T-helper 9 cell (primary cell): ENCODE data around the gene MRFAP1.
"Not testable (repeated sequence)": the region's sequence is repeated elsewhere in the genome, so short reads cannot be mapped to it uniquely, and the experiment has no call there.

Source experiments
- DNase-seq: peaks from one replicate; pipeline ENCODE4 v3.0.0-alpha.2; 2020

The MRFAP1 gene

DNA sequence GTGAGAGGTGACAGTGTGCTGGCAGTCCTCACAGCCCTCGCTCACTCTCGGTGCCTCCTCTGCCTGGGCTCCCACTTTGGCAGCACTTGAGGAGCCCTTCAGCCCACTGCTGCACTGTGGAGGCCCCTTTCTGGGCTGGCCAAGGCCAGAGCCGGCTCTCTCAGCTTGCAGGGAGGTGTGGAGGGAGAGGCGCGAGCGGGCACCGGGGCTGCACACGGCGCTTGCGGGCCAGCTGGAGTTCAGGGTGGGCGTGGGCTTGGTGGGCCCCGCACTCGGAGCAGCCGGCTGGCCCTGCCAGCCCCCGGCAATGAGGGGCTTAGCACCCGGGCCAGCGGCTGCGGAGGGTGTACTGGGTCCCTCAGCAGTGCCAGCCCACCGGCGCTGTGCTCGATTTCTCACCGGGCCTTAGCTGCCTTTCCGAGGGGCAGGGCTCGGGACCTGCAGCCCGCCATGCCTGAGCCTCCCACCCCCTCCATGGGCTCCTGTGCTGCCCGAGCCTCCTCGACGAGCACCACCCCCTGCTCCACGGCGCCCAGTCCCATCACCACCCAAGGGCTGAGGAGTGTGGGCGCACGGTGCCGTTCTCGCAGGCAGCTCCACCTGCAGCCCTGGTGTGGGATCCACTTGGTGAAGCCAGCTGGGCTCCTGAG lies 32.2 kb downstream of the MRFAP1 start:
- not testable (repeated sequence) for DNase-seq

DNA sequence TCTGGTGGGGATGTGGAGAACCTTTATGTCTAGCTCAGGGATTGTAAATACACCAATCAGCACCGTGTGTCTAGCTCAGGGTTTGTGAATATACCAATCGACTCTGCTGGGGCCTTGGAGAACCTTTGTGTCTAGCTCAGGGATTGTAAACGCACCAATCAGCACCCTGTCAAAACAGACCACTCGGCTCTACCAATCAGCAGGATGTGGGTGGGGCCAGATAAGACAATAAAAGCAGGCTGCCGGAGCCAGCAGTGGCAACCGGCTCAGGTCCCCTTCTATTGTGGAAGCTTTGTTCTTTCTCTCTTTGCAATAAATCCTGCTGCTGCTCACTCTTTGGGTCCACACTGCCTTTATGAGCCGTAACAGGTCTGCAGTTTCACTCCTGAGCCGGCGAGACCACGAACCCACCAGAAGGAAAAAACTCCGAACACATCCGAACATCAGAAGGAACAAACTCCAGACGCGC lies 32.7 kb downstream of the MRFAP1 start:
- DNase-seq, result not testable (repeated sequence)

DNA sequence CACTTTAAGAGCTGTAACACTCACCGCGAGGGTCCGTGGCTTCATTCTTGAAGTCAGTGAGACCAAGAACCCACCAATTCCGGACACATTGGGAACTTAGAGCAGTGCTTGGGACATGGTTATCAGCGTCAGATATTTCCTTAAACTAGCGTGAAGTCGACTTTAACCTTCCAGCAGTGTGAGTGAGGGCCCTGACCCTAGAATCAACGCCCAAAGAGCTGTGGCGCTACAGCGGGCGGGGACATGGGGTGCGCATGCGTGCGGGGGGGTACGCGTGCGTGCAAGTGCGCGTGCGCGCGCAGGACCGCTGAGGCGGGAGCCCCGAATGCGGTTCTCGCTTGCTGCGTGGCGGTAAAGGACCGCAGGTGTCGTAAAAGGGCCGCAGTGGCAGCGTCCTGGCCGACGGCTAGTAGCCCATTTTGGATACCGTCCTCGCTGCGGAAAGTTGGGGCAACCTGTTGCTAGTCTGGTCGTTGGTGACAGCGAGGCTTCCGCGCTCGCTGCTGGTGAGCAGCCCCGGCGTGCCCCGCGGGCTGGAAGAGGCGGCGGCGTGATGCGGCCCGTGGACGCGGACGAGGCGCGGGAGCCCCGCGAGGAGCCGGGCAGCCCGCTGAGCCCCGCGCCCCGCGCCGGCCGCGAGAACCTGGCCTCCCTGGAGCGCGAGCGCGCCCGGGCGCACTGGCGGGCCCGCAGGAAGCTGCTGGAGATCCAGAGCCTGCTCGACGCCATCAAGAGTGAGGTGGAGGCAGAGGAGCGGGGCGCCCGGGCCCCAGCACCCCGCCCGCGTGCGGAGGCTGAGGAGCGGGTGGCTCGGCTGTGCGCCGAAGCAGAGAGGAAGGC lies 33.4 kb downstream of the MRFAP1 start:
- DNase-seq, result peak; percentile 90

DNA sequence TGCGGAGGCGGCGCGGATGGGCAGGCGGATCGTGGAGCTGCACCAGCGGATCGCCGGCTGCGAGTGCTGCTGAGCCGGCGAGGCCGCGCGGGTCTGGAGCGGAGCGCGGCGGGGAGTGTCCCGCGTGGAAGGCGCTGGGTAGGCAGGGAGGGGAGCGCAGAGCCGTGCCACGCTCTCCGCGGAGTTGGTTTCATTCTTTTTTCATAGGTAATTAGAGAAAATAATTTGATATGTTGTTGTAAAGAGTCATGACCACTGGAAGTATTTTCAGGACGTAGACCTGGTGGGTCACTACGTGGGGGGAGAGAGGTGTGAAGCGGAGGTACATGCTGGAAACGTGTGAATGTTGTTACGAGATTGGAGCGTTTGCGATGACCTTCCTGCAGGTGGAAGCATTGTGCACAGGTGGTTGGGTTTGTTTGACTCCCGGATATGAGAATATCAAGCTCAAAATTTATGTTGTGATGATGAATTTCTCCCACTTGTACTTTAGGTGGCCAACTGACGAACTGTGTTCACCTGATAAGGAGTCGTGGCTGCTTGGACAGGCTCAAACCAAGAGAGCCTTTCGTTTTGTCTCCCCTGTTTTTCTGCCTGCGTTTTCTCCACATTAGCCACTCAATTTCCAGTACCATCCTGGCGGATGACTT lies 34.1 kb downstream of the MRFAP1 start:
- DNase-seq, result peak; percentile 48

DNA sequence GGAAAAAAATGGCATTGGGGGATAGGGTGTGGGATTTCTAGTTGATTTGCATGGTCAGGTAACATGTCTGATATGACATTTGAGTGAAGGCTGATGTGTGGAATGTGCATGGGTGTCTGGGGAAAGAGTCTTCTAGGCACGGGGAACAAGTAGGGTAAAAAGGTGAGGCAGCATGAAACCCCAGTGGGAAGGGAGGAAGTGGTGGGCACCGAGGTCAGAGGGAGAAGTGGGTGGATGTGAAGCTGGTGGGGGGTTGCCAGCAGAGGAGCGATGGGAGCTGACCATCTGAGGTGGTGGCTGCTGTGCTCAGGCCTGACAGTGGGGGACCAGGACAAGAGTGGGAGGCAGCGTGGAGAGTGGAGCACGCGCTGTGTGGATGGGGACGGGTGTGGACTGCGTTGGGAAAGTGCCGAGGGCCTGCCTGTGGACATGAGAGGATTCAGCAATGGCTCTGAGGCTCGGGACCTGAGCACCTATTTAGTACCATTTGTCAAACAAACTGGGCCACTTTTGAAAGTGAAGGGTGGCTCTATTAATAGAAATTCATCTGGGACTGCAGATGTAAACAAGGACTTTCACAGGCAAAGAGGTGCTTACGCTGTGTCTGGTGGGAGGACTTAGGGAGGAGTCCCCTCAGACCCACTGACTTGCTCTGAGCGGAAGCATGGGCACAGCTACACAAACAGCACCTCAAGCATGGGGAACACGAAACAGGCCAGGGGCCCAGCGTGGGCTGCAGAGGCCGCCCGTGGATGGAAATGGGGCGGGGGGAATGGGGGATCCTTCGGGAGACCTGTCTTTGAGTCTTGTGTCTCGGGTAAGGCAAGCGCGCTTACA lies 36.5 kb downstream of the MRFAP1 start:
- DNase-seq, result no peak

GRCh38 chr4:6680372-6681034 lies 40.0 kb downstream of the MRFAP1 start:
- no peak for DNase-seq

DNA sequence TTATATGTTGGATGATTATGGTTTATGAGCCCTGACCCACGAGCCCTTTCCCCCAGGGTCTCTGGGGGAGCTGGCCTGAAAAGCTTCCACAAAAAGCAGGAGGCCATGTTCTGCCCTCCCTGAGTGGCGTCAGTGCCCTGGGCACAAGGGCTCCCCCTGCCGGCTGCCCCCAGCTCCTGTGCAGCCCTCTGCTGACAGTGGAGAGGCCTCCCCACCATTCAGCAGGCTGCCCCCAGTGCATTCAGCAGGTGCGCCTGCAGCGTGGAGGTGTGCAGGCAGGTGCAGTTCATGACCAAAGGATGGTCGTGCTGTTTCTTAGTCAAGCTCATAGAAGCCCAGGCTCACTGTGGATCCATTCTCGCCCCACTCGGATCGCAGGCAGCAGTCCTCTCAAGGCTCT lies 40.7 kb downstream of the MRFAP1 start:
- no peak for DNase-seq

GRCh38 chr4:6682862-6683590 lies 42.5 kb downstream of the MRFAP1 start:
- no peak for DNase-seq

GRCh38 chr4:6684656-6685055 lies 44.2 kb downstream of the MRFAP1 start:
- DNase-seq, result no peak

DNA sequence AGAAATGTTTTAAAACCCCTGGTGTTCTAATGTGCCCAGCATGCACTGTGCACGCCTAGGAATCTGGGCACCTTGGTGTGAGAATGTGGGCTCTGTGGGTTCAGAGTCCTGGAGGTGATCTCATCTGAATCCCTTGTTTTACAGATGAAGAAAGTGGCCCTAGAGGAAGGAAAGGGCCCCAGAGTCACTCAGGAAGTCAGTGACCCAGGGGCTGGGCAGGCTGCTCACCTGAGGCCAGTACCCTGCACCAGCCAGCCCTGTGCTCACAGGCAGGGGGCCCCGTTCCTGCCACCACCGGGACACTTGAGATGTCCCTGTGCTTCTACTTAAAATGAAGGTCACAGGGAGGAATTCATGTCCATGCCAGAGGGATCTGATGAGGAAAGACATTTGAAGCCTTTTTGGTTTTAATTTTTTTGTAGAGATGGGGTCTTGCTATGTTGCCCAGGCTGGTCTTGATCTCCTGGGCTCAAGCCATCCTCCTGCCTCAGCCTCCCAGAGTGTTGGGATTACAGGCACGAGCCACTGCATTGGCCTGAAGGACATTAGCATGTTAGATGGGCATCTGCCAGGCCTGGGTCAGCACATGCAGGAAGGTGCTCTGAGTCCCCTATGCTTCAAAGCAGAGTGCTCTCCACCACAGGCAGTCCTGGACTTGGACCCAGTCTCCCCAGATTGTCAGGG lies 45.8 kb downstream of the MRFAP1 start:
- DNase-seq, result no peak

DNA sequence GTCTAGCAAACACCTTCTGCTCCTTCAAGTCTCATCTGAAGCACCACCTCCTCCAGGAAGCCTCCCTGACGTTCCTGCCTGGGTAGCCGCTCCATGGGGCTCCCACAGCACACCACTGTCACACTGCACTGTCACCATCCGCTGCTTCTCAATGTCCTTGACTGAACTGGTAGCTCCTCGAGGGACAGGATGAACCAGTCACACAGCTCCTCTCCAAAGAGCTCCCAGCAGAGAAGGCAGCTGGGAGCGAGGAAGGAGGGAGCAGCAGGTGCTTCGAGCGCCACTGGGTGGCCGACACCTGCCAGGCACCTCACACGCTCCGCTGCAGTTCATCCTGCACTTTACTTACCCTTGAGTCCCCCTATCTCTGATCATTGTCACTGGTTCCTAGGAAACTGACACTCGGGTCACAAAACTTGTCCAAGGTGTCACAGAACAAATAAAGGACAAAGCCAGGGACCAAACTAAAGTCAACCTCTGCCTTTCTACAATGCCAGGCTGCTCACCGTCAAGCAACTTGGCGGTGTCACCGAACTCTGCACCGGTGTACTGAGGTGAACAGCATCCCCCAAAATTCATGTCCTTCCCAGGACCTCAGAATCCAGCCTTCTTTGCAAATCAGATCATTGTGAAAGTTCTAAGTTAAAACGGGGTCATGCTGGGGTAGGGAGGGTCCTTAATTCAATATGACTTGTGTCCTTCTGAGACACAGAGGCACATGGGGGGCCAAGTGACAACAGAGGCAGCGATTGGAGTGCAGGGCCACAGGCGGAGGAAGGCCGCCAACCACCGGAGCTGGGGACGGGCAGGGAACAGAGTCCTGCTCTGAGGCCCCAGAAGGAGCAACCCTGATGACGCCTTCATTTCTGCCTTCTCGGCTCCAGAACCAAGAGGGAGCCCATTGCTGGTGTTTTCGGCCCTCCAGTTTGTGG lies 47.7 kb downstream of the MRFAP1 start:
- DNase-seq, result no peak

DNA sequence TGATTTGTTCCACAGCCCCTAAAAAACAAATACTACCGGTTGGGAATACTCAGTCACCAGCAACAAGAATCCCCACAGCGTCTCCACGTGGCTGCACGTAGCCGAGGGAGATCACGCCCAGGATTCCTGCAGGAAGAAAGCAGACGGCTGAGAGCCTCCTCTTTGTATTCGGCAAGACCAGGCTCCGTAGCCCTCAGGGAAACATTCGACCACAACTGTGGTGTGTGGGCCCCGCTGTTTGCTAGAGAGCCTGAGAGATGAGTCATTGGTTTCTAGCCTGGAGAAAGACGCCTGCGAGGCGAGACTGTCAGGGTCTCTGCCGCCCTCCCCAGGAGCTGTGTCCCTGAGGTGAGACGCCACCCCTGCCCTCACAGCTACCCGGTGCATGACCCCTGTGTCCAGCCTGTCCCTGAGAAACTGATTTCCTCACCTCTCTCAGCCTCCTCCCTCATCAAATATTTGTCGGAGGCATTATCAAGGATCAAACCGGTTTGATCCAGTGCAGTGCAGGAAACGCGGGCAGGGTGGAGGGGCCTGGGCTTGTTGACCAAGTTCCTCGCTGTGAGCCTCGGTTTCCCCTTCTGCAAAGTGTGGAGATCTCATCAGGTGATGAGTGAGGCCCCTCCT lies 48.5 kb downstream of the MRFAP1 start:
- peak; percentile 66 for DNase-seq

DNA sequence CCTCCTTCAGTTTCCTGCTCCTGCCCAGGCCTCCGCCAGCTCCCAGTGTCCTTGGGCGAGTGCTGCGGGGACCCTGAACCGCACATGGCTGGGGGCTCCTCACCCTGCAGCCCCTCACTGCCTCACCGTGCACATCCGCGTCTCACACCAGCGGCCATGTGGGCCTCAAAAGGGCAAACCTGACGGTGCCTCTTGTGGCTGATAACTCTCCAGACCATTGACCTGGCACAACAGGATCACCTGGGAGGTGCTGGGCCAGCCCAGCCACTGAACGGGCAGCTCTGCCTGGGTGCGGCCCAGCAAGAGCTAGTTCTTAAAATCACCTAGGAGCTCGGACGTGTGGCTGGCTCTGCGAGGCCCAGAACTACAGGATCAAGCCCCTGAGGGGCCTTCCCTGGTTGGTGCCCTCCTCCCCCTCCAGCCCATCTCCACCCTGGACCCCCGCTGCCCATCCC lies 49.0 kb downstream of the MRFAP1 start:
- DNase-seq, result no peak
